GM18499 (cell line): Measurements from ENCODE around the gene RUFY2.

Experiments
- ATAC-seq: cut with Tn5 transposase; IDR thresholded peaks from one replicate; pipeline ENCODE4 v1.9.1; 2021; ENCODE audit warnings: moderate number of reproducible peaks; ENCODE audit not compliant: insufficient read depth, unreplicated experiment

Gene RUFY2

DNA sequence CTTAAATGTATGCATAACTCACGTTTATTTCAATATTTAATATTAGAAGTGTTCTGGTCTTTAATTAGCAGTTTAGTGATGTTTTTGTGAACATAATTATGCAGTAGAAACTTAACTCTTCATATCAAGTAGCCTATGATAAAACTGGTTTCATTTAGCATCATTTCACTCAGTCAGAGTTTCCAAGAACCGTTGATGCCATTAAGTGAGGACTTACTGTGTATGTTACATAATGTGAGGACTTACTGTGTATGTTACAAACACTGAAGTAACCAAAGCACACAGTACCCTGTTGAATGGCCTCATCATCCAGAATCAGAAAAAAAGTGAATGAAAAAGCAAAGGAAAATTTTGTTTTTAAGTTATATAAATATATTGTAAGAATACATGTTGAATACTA lies 41.5 kb downstream of the RUFY2 start:
- ATAC-seq = no peak

DNA sequence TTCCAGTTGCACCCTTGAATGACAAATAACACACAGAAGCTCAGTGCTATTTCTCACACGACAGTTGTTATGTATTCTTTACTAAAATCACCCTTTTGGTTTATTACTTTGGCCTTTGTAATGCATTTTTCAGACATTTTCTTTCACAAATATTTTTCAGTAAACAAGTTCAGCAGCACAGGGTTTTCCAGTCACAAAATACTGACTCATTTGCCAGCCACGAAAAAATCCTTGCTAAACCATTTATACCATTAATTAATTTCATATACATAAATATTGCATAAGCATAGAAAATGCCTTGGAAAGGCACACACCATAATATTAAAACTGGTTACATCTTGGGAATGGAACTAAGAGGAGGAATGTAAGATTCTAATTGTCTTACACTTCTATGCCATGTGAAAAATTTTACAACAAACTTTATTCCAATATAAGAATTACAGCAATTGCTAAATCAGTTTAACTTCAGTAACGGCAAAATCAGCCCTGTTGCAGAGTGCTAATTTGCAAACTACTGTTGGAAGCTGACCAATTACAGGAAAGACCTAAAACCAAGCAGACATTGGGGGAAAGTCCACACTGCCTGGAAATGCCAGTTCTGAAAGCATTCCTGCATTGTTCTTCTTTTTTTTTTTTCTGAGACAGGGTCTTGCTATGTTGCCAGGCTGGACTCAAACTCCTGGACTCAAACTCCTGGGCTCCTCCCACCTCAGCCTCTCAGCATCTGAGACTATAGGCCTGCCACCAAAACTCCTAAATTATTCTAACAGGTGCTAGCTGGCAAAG lies 42.8 kb downstream of the RUFY2 start:
- no peak for ATAC-seq

DNA sequence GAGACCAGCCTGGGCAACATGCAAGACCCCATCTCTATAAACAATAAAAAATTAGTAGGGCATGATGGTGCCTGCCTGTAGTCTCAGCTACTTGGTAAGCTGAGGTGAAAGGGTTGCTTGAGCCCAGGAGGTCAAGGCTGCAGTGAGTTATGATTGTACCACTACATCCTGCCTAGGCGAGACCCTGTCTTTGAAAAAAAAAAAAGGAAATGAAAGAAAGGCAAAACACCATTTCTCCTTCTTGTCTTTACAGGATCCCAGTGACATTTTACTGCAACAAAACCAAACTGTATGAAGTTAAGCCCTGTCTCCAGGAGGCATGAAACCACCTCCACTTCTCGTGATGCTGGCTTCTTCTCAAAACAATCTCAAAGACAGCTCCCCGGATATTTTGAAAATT lies 44.5 kb downstream of the RUFY2 start:
- no peak for ATAC-seq

DNA sequence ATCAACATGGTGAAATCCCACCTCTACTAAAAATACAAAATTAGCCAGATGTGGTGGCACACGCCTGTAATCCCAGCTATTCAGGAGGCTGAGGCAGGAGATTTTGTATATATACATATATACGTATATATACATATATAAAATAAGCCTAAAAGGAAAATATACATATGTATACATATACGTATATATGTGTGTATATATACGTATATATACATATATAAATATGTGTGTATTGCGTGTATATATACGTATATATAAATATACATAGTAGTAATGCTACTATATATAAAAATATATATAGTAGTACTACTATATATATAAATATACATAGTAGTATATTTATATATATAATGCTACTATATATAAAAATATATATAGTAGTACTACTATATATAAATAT lies 47.9 kb downstream of the RUFY2 start:
- no peak for ATAC-seq

GRCh38 chr10:68353537-68353936 lies 53.5 kb downstream of the RUFY2 start:
- no peak for ATAC-seq

DNA sequence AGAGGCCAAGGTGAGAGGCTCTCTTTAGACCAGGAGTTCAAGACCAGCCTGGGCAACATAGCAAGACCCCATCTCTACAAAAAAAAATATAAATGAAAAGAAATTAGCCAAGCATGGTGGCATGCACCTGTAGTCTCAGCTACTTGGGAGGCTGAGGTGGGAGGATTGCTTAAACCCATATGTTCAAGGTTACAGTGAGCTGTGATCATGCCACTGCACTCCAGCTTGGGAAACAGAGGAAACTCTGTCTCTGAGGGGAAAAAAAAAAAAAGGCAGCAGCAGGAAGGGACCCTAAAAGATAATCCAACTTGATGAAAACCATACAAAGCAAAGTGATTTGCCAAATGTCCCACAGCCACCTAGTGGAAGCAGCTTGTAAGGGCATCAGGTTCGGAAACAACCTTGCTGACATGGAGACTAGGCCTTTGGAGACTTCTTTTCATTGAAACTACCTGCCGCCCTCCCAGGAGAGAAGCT lies 58.8 kb downstream of the RUFY2 start:
- no peak for ATAC-seq

- no peak for ATAC-seq
These were observed 60.3 kb downstream of the RUFY2 start for GRCh38 chr10:68346774-68347173.

DNA sequence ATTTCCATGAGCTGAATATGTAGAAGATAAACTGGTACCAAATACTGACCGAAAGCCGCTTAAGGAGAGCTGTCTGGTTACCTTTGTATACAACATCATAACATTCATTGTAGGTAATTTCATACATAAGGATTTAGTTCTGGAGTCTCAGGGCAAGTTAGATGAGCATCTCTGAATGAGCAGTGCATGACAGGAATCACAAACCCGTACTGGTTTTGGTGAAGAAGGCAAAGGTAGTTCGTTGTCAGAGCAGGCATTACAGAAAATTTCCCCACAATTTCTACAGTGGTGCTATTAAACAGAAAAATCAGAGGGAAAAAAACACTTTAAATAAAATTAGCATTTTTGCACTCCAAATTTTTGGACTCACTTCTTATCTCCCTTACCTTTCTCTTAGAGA lies 61.5 kb downstream of the RUFY2 start:
- no peak for ATAC-seq

- ATAC-seq = no peak
These were observed 64.1 kb downstream of the RUFY2 start for GRCh38 chr10:68342909-68343516.

- ATAC-seq = no peak
These were observed 66.6 kb downstream of the RUFY2 start for GRCh38 chr10:68340358-68341080.

GRCh38 chr10:68336754-68337351 lies 70.2 kb downstream of the RUFY2 start:
- no peak for ATAC-seq

DNA sequence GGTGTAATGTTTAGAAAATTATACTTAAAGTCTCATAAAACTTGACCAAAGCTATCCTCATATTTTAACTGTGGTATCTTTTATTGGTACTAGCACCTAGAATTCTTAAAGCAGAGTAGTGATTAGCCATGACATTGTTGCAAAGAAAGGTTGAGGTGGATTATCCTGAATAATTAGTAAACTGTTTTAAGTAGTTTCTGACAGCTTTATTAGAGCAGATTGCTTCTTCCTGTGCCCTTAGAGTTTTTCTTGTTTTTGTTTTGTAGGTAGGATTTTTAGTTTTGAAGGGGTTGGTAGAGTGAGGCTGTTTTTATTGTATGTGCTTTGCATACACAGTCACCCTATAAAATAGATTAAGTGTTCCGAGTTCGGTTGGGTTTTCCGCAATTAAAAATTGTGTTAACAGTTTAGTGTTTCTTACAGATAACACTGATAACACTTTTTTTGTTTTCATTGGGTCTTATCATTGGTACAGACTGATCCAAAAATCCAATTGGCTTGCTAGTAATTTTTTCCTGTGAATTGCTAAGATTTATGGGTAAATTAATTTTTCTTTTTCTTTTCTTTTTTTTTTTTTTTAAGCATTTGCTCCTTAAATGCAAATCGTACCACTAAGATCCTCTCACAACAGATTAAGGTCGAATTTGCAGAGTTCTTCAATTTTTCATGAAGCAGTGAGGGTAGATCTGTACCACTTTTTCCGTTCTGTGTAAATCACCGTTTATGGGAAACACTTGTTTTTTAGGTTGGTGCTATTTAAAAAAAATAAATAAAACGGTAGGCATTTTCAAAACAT lies 72.2 kb downstream of the RUFY2 start:
- ATAC-seq = no peak

DNA sequence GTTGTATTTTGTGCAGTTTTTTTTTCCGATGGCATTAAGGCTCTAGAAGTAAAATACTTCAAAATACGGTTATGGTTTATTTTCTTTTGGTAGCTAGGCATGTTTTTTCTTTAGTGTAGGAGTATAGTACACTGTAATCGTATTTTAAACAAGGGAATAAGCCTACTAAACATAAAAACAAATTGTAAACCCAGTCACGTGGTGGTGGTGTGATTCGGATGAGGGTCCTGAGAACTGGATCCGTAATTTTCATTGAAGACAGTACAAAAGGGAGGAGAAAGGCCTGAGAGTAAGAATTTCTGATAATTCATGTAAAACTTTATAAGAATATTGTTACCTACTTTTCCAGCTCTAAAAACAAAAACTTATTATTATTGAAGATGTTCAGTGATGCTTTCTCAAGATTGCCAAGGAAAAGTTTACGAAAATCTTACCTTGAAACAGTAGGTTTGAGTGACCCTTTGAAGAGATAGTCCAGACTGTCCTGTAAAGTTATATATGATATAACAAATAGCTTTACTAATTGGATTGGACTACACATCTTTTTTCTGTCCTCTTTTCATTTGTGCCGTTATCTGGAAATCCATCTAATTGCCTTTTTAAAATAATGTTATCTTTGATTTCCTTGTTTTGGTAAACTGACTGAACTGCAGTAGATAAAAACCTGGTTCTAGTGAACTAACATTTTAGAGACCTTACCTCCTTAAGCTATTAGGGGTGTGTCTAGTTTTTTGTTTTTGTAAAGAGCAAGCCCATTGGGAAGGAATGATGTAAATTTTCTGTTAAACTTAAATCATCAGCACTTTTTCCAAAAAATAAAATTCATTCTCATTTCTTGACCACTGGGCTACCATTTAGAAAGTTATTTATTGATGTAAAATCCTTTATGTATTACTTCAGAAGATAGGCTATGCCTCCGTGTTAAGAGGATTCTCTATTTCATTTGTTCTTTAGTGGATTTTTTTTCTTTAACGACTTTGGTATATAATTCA lies 73.3 kb downstream of the RUFY2 start:
- no peak for ATAC-seq

- ATAC-seq = no peak
These were observed 74.0 kb downstream of the RUFY2 start for GRCh38 chr10:68333058-68333395.

DNA sequence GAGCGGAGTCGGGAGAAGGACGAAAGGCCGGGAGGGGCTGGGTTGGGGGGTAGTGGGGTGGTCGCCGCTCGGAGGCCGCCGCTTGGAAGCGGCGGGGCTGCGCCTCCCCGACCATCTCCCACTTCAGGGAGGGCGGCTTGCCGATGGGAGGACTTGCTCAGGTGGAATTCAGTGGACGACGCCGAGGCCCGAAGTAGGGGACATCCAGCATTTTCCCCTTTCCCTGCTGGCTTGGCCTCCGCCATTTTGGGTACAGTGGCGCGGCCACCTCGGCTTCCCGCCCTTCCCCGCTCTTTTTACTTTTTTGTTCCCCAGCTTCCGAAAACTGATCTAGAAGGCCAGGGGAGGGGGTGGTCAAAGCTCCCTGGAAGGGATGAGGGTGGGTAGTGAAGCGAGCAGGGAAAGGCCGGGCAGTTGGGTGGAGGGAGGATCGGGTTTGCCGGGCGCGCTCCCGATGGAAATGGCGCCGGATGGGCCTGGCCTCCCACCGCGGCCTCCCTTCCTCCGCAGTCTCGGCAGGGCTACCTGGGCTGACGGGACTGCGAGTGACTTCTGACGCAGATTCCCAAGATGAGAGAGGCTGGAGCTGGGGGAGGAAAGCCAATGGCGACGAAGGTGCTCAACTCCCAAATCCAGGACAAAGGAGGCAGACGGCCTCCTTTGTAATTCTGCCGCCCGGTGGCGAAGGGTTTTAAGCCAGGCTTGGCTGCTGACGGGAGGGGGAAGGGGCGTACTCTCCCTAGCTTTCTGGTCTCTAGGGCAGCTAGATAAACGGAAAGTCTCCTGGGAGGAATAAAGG lies 74.6 kb downstream of the RUFY2 start, which contains the start of gene PBLD:
Gene PBLD (minus strand): TSS at position 670 of the 799 bp plus-strand sequence. CDS start 26,084 bp downstream, outside the sequence.
- no peak for ATAC-seq

DNA sequence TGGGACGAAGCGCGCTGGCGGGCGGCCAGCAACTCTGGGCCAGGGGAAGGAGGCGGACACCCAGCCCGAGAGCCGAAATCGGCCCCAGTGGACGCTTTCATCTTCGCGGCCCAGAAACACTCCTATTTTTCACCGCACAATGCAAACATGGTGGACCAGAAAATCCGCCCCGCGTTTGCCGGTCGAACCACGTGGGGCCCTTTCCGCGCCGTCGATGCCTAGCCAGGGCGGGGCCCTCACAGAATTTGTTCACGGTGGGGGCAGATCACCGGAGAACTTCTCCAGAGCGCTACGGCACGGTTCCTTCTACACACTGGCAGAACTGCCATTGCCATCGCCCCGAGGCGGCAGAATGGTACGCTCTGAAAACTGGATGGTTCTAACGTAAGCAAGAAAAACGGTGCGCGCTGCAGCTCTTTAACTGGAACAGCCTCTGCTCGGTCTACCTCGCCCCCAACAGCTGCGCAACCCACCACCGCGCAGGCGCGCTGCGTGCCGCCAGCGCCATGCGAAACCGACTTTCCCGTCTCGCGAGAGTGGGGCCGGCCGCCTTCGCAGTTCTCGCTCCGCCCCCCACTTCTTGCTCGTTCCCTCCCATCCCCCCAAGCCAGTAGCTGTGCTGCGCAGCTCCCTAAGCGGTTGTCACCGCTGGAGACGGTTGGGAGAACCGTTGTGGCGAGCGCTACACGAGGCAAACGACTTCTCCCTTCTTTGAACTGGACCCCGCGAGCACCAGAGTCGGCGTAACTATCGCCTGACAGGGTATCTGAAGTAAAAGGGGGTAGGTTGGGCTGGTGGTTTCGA lies 75.4 kb downstream of the RUFY2 start, which contains the start of gene HNRNPH3:
Gene HNRNPH3 (plus strand): TSS at position 610 of the 804 bp plus-strand sequence. CDS start 5,158 bp downstream, outside the sequence.
- peak; percentile 83 for ATAC-seq

- ATAC-seq = no peak
These were observed 76.1 kb downstream of the RUFY2 start for GRCh38 chr10:68330852-68331454.
